H9 (cell line): ENCODE data around the gene DNAJC25. TPM values are rescaled to one million over a fixed set of nuclear protein-coding genes. Genes with fewer than 3 reads are reported as not detected.

ENCODE experiments used
- DNase-seq: peaks from one replicate; pipeline ENCODE4 v3.0.0-alpha.2; 2017
- H2AFZ ChIP-seq: one replicate; pipeline ENCODE4 v1.6.1; 2013; ENCODE audit warnings: mild to moderate bottlenecking, low read length, control low read depth, moderate library complexity
- H2AK5ac ChIP-seq: 2 replicates; pipeline ENCODE4 v1.6.1; 2013; ENCODE audit warnings: low read length, control low read depth, mixed read lengths; ENCODE audit not compliant: insufficient read length
- H2BK120ac ChIP-seq: one replicate; pipeline ENCODE4 v1.6.1; 2013; ENCODE audit warnings: low read depth, mild to moderate bottlenecking, low read length, control low read depth, inconsistent platforms; ENCODE audit not compliant: poor library complexity, severe bottlenecking
- H2BK12ac ChIP-seq: 2 replicates; pipeline ENCODE4 v1.6.1; 2013; ENCODE audit warnings: low read length, control low read depth, mixed read lengths, low read depth; ENCODE audit not compliant: insufficient read length
- H2BK15ac ChIP-seq: 2 replicates; pipeline ENCODE4 v1.6.1; 2013; ENCODE audit warnings: low read depth, low read length, control low read depth
- H2BK20ac ChIP-seq: one replicate; pipeline ENCODE4 v1.6.1; 2013; ENCODE audit warnings: low read depth, mild to moderate bottlenecking, low read length, control low read depth, inconsistent platforms; ENCODE audit not compliant: poor library complexity, severe bottlenecking
- H2BK5ac ChIP-seq: 2 replicates; pipeline ENCODE4 v1.6.1; 2013; ENCODE audit warnings: low read length, control low read depth, mixed read lengths; ENCODE audit not compliant: insufficient read length
- H3K14ac ChIP-seq: 2 replicates; pipeline ENCODE4 v1.6.1; 2013; ENCODE audit warnings: low read length, control low read depth; ENCODE audit not compliant: insufficient read depth
- H3K18ac ChIP-seq: 2 replicates; pipeline ENCODE4 v1.6.1; 2013; ENCODE audit warnings: low read depth, mild to moderate bottlenecking, mixed read lengths, low read length, control low read depth; ENCODE audit not compliant: insufficient read length
- H3K23ac ChIP-seq: 2 replicates; pipeline ENCODE4 v1.6.1; 2013; ENCODE audit warnings: low read length, control low read depth, mixed read lengths, low read depth; ENCODE audit not compliant: insufficient read length
- H3K23me2 ChIP-seq: 2 replicates; pipeline ENCODE4 v1.6.1; 2013; ENCODE audit warnings: low read depth, mild to moderate bottlenecking, mixed read lengths, low read length, control low read depth; ENCODE audit not compliant: insufficient read length, poor library complexity, severe bottlenecking
- H3K27ac ChIP-seq: 2 replicates; pipeline ENCODE4 v1.5.1; 2013; ENCODE audit warnings: low read length, control low read depth, mixed read lengths, low read depth; ENCODE audit not compliant: insufficient read length
- H3K27me3 ChIP-seq: 2 replicates; pipeline ENCODE4 v1.6.1; 2013; ENCODE audit warnings: low read length, control low read depth, inconsistent platforms; ENCODE audit not compliant: insufficient read depth
- H3K4ac ChIP-seq: 2 replicates; pipeline ENCODE4 v1.6.1; 2013; ENCODE audit warnings: low read depth, mild to moderate bottlenecking, control low read depth, inconsistent platforms, low read length, moderate library complexity
- H3K4me1 ChIP-seq: 2 replicates; pipeline ENCODE4 v1.6.1; 2013; ENCODE audit warnings: low read length, control low read depth, inconsistent platforms; ENCODE audit not compliant: insufficient read depth
- H3K4me2 ChIP-seq: 2 replicates; pipeline ENCODE4 v1.6.1; 2013; ENCODE audit warnings: low read length, control low read depth, mixed read lengths; ENCODE audit not compliant: insufficient read length, insufficient read depth
- H3K56ac ChIP-seq: 2 replicates; pipeline ENCODE4 v1.6.1; 2013; ENCODE audit warnings: low read depth, mild to moderate bottlenecking, mixed read lengths, low read length, control low read depth; ENCODE audit not compliant: insufficient read length
- H3K79me1 ChIP-seq: 2 replicates; pipeline ENCODE4 v1.6.1; 2013; ENCODE audit warnings: low read depth, mild to moderate bottlenecking, moderate library complexity, low read length, control low read depth, inconsistent platforms; ENCODE audit not compliant: insufficient read depth, poor library complexity, severe bottlenecking
- H3K79me2 ChIP-seq: 2 replicates; pipeline ENCODE4 v1.6.1; 2013; ENCODE audit warnings: low read length, control low read depth, inconsistent platforms; ENCODE audit not compliant: insufficient read depth
- H3K9ac ChIP-seq: 2 replicates; pipeline ENCODE4 v1.6.1; 2013; ENCODE audit warnings: low read length, control low read depth, mixed read lengths; ENCODE audit not compliant: insufficient read length; ENCODE audit errors: extremely low read depth
- H3K9me3 ChIP-seq: one replicate; pipeline ENCODE4 v1.6.1; 2013; ENCODE audit warnings: low read depth, low read length, inconsistent platforms; ENCODE audit not compliant: control insufficient read depth
- H3T11ph ChIP-seq: one replicate; pipeline ENCODE4 v1.6.1; 2013; ENCODE audit warnings: mild to moderate bottlenecking, low read length, control low read depth, inconsistent platforms
- H4K20me1 ChIP-seq: one replicate; pipeline ENCODE4 v1.6.1; 2013; ENCODE audit not compliant: control insufficient read depth, insufficient read length, insufficient read depth
- H4K5ac ChIP-seq: 2 replicates; pipeline ENCODE4 v1.6.1; 2013; ENCODE audit warnings: low read depth, mild to moderate bottlenecking, mixed read lengths, low read length, control low read depth; ENCODE audit not compliant: insufficient read length
- H4K8ac ChIP-seq: replicated peaks from 2 replicates; pipeline ENCODE4 v1.6.1; 2013; ENCODE audit warnings: low read length, control low read depth, mixed read lengths, low read depth; ENCODE audit not compliant: insufficient read length
- H4K91ac ChIP-seq: 2 replicates; pipeline ENCODE4 v1.6.1; 2013; ENCODE audit warnings: low read depth, mild to moderate bottlenecking, moderate library complexity, mixed read lengths, low read length, control low read depth; ENCODE audit not compliant: insufficient read length
- H3K27ac Mint-ChIP-seq, 3 experiments: 2 replicates in 2 of 3; 3 replicates in 1 of 3; pipeline ENCODE4 v1.8.0; 2020 to 2021; ENCODE audit warnings: mixed read lengths in 3 of 3, mild to moderate bottlenecking in 1 of 3, moderate library complexity in 1 of 3
- H3K27me3 Mint-ChIP-seq: 2 replicates; pipeline ENCODE4 v1.8.0; 2021; ENCODE audit warnings: low read depth, mild to moderate bottlenecking, moderate library complexity, mixed read lengths
- H3K36me3 Mint-ChIP-seq, 3 experiments: 2 replicates in 2 of 3; 3 replicates in 1 of 3; pipeline ENCODE4 v1.8.0; 2020 to 2021; ENCODE audit warnings: low read depth in 3 of 3, mixed read lengths in 3 of 3; ENCODE audit not compliant: insufficient read depth in 1 of 3
- H3K4me1 Mint-ChIP-seq, 2 experiments: 2 replicates each; pipeline ENCODE4 v1.8.0; 2020; ENCODE audit warnings: mixed read lengths in 2 of 2
- H3K4me3 Mint-ChIP-seq, 2 experiments: 2 replicates in 1 of 2; 3 replicates in 1 of 2; pipeline ENCODE4 v1.8.0; 2020 to 2021; ENCODE audit warnings: mild to moderate bottlenecking in 2 of 2, mixed read lengths in 2 of 2, moderate library complexity in 1 of 2
- H3K9me3 Mint-ChIP-seq, 2 experiments: 2 replicates in 1 of 2; 3 replicates in 1 of 2; pipeline ENCODE4 v1.8.0; 2020; ENCODE audit warnings: mild to moderate bottlenecking in 2 of 2, mixed read lengths in 2 of 2, moderate library complexity in 1 of 2
- CTCF ChIP-seq: fragments of 200-600 bp; sonication (generic); conservative IDR thresholded peaks from 3 replicates; pipeline ENCODE4 v1.8.0; 2021; ENCODE audit warnings: antibody characterized with exemption, mild to moderate bottlenecking
- WGBS: extraction: QIAGEN DNeasy Blood & Tissue Kit; methylation state at CpG from one replicate; pipeline ENCODE4 v1.1.7; 2013; ENCODE audit warnings: missing lambda C conversion rate, low lambda C conversion rate, mixed read lengths; ENCODE audit not compliant: insufficient read length; ENCODE audit errors: extremely low coverage; 5-methylcytosine and 5-hydroxymethylcytosine counted together
- total RNA-seq: library from RNA; stranded (reverse); gene quantifications from 2 replicates; pipeline ENCODE4 v1.2.1, GENCODE V29; 2021

DNAJC25 gene
- total RNA-seq, 1 experiment from 2014 or later: 7.6 TPM

DNA sequence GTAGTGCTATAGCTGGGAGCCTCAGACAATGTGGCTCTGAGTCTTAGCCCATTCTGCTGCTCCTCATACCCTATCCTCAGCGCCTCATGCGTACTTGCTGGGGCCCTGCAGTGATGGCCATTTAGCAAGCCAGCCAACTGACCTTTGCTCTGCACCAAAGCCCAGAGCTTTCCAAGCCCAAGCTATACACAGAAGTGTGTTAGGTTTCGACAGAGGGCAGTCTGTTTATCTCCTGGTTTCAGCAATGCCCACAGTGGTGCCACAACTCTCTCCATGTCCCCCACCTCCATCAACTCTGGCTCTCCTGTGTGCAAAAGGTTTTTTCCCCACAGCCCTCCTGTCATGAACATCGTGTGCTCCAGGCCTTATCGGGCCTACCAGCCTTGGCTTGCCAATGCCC, 47.2 kb downstream of the DNAJC25 start:
- no peak overlapping the region for H3K56ac ChIP-seq
- H4K91ac ChIP-seq: no peak overlapping the region
- H4K20me1 ChIP-seq: no peaks in the 10 kb centered on the region
- H2AK5ac ChIP-seq: no peak overlapping the region
- no peak overlapping the region for H4K8ac ChIP-seq
- H3K79me1 ChIP-seq: no peaks in the 10 kb centered on the region
- no CpG with 5 or more reads among the region's 5 CpGs for WGBS
- H3K36me3 Mint-ChIP-seq: peaks cover 2 to 14% (median 7%) of the 10 kb centered on the region in 3 experiments
- no peaks in the 10 kb centered on the region for H3K27me3 Mint-ChIP-seq
- peak overlapping the region; percentile 38 for H3K18ac ChIP-seq
- H3K27me3 ChIP-seq: no peaks in the 10 kb centered on the region
- no peak overlapping the region for H4K5ac ChIP-seq
- H2BK120ac ChIP-seq: no peak overlapping the region
- H2BK20ac ChIP-seq: no peak overlapping the region
- H3K4me3 Mint-ChIP-seq: no peak overlapping the region
- no peak overlapping the region; the same call in 1 of the 2 replicates for H3K14ac ChIP-seq
- H3K79me2 ChIP-seq: no peaks in the 10 kb centered on the region
- no peak overlapping the region; a peak in 1 of 7 replicates for H3K27ac Mint-ChIP-seq
- H2BK15ac ChIP-seq: no peak overlapping the region
- peaks cover 0 to 6% of the 10 kb centered on the region in 2 experiments; a peak in 3 of 5 replicates for H3K9me3 Mint-ChIP-seq
- no peak overlapping the region for H3K4ac ChIP-seq
- peaks cover 2% of the 10 kb centered on the region; the same call in 1 of the 2 replicates for H3K4me1 ChIP-seq
- H3K27ac ChIP-seq: no peak overlapping the region
- no peaks in the 10 kb centered on the region for H3K9me3 ChIP-seq
- no peak for DNase-seq
- H3K4me1 Mint-ChIP-seq: peaks cover 0 to 9% of the 10 kb centered on the region in 2 experiments; a peak in 2 of 4 replicates
- H3T11ph ChIP-seq: no peak overlapping the region
- TF ChIP-seq CTCF: no peak
- H2AFZ ChIP-seq: no peak overlapping the region
- H3K9ac ChIP-seq: no peak overlapping the region
- no peak overlapping the region for H2BK12ac ChIP-seq
- no peaks in the 10 kb centered on the region for H3K23me2 ChIP-seq
- no peak overlapping the region for H3K23ac ChIP-seq
- H3K4me2 ChIP-seq: no peak overlapping the region
- H2BK5ac ChIP-seq: no peak overlapping the region
